Activated naive CD8-positive, alpha-beta T cell treated with anti-CD3 and anti-CD28 coated beads, Interleukin-2, amount 50 U/mL, for 24 hours (primary cell): ENCODE data around the gene OXNAD1.
A peak's percentile ranks its signal among the peaks of the same experiment; 100 is the strongest.
"Not testable (repeated sequence)": the region's sequence is repeated elsewhere in the genome, so short reads cannot be mapped to it uniquely, and the experiment has no call there.

Source experiments
- ATAC-seq: fragments of 150-1000 bp; cut with Tn5 transposase; one replicate; pipeline ENCODE4 v1.10.0; 2021
- DNase-seq: peaks from one replicate; pipeline ENCODE4 v3.0.0; 2021
- H3K27ac Mint-ChIP-seq: one replicate; pipeline ENCODE4 v1.8.0; 2021; ENCODE audit warnings: mild to moderate bottlenecking, mixed read lengths
- H3K27me3 Mint-ChIP-seq: one replicate; pipeline ENCODE4 v1.8.0; 2021; ENCODE audit warnings: mixed read lengths
- H3K36me3 Mint-ChIP-seq: one replicate; pipeline ENCODE4 v1.8.0; 2021; ENCODE audit warnings: low read depth, mixed read lengths
- H3K4me1 Mint-ChIP-seq: one replicate; pipeline ENCODE4 v1.8.0; 2021; ENCODE audit warnings: mixed read lengths
- H3K4me3 Mint-ChIP-seq: one replicate; pipeline ENCODE4 v1.8.0; 2021; ENCODE audit warnings: mild to moderate bottlenecking, moderate library complexity, mixed read lengths
- H3K9me3 Mint-ChIP-seq: one replicate; pipeline ENCODE4 v1.8.0; 2021; ENCODE audit warnings: mixed read lengths

The OXNAD1 gene

GRCh38 chr3:16299746-16300145 lies 34.7 kb downstream of the OXNAD1 start:
- peaks cover 97% of the 10 kb centered on the region for H3K4me1 Mint-ChIP-seq
- ATAC-seq (no peak), DNase-seq (no peak)
- peaks cover 65% of the 10 kb centered on the region for H3K36me3 Mint-ChIP-seq
- no peaks in the 10 kb centered on the region for H3K9me3 Mint-ChIP-seq
- H3K27me3 Mint-ChIP-seq, result no peaks in the 10 kb centered on the region
- H3K4me3 Mint-ChIP-seq, result peak overlapping the region; percentile 80
- H3K27ac Mint-ChIP-seq, result peak overlapping the region; percentile 94

- peaks cover 66% of the 10 kb centered on the region for H3K36me3 Mint-ChIP-seq
- H3K27me3 Mint-ChIP-seq, result no peaks in the 10 kb centered on the region
- DNase-seq, result no peak
- peak; percentile 21 for ATAC-seq
- no peaks in the 10 kb centered on the region for H3K9me3 Mint-ChIP-seq
- peak overlapping the region; percentile 94 for H3K27ac Mint-ChIP-seq
- H3K4me1 Mint-ChIP-seq, result peaks cover 98% of the 10 kb centered on the region
- H3K4me3 Mint-ChIP-seq, result peak overlapping the region; percentile 80
Measured at GRCh38 chr3:16300307-16300706, 35.3 kb downstream of the OXNAD1 start.

DNA sequence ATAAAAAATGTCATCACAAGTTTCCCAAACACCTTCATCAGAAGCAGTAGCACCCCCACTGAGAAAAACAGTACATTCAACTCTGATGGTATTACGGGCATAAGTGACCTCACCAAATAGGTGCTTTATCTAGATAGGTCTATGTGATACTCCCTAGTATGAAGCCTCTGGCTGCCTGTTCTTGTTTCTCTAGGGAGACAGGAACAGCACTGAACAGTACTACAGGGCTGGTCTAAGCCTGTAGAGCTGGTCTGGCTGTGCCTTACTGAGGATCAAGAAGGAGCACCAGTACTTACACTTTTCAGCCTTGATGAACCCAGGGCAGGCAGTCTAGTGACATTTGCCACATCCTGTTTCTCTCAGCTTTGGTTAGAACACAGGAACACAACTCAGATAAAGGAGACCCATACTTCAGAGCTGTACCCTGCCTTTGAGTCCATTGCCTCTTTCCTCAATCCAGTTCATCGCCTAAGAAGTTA lies 35.9 kb downstream of the OXNAD1 start:
- Mint-ChIP-seq H3K36me3 (peaks cover 66% of the 10 kb centered on the region), H3K27me3 (no peaks in the 10 kb centered on the region), H3K9me3 (no peaks in the 10 kb centered on the region), H3K27ac (peak overlapping the region; percentile 94), H3K4me3 (peak overlapping the region; percentile 80), H3K4me1 (peaks cover 98% of the 10 kb centered on the region)
- ATAC-seq, result peak; percentile 66
- DNase-seq, result no peak

DNA sequence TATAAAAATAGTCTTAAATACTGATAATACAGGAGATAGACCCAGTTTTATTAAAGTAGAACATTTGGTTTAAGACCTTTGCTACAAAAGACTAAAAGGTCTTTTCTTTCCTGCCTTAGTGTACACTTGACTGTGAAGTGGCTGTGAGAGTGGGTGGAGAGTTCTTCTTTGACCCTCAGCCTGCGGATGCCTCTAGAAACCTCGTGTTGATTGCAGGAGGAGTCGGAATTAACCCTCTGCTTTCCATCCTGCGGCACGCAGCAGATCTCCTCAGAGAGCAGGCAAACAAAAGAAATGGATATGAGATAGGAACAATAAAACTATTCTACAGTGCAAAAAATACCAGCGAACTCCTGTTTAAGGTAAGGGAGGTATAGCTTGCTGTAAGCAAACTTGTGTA lies 36.5 kb downstream of the OXNAD1 start:
- Mint-ChIP-seq H3K36me3 (peaks cover 64% of the 10 kb centered on the region), H3K27ac (peak overlapping the region; percentile 94), H3K27me3 (no peaks in the 10 kb centered on the region), H3K4me3 (peak overlapping the region; percentile 80), H3K4me1 (peaks cover 98% of the 10 kb centered on the region), H3K9me3 (no peaks in the 10 kb centered on the region)
- ATAC-seq (peak; percentile 35), DNase-seq (peak; percentile 44)

GRCh38 chr3:16302082-16302631 lies 37.1 kb downstream of the OXNAD1 start:
- DNase-seq, result no peak
- Mint-ChIP-seq H3K4me1 (peaks cover 98% of the 10 kb centered on the region), H3K27me3 (no peaks in the 10 kb centered on the region), H3K9me3 (peaks cover under 1% of the 10 kb centered on the region), H3K27ac (peak overlapping the region; percentile 94), H3K36me3 (peaks cover 63% of the 10 kb centered on the region), H3K4me3 (peak overlapping the region; percentile 80)
- no peak for ATAC-seq

DNA sequence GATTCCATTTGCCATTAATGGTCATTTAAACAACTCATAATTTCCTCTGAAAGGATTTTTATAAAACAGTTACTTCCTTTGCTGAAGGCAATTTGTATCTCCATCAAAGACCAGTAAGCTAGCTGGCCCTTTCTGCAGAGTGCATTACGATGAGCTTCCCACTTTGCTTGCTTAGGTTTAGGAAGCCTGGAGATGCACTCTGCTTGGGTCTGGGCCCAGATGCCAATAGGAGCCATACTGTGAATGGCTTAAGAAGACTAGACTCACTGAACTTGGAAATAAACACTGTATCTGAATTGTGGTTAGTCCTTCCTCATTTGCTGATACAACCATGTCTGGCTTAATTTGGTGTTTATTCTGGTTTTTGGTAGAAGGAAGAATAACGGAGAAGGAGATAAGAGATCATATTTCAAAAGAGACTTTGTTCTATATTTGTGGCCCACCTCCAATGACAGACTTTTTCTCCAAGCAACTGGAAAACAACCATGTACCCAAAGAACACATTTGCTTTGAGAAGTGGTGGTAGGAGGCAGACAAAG lies 38.1 kb downstream of the OXNAD1 start:
- Mint-ChIP-seq H3K36me3 (peaks cover 65% of the 10 kb centered on the region), H3K27me3 (no peaks in the 10 kb centered on the region)

GRCh38 chr3:16304061-16305010 lies 39.3 kb downstream of the OXNAD1 start:
- peaks cover 4% of the 10 kb centered on the region for H3K9me3 Mint-ChIP-seq
- peaks cover 96% of the 10 kb centered on the region for H3K4me1 Mint-ChIP-seq
- H3K27ac Mint-ChIP-seq, result peak overlapping the region; percentile 86
- ATAC-seq, result peak; percentile 41
- peak overlapping the region; percentile 33 for H3K4me3 Mint-ChIP-seq
- DNase-seq, result no peak
- H3K36me3 Mint-ChIP-seq, result peaks cover 62% of the 10 kb centered on the region
- H3K27me3 Mint-ChIP-seq, result no peaks in the 10 kb centered on the region

More for the DNA sequence above, 38.1 kb downstream of the OXNAD1 start:
- ATAC-seq (no peak), DNase-seq (no peak)
- Mint-ChIP-seq H3K4me1 (peaks cover 98% of the 10 kb centered on the region), H3K27ac (peak overlapping the region; percentile 65), H3K9me3 (peaks cover 4% of the 10 kb centered on the region), H3K4me3 (peak overlapping the region; percentile 80)

DNA sequence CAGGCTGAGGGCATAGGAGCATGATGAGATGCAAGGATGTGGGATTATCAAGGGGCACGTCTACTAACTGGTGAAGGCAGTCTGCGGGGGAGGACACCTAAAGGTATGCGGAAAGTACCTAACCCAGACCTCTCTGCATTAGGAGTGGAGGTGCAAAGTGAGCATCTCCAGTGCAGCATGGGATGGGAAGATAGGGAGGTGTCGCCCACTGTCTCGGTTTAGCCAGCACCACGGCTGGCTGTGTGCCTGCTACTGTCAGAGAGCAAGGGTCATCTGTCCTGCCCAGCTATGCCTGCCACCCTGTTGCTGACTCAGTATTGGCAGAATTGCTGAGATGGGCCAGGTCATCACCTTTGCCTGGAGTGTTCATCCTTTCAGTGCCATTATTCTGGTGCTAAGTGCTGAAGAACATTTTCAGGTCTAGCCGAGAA lies 40.1 kb downstream of the OXNAD1 start:
- peaks cover 65% of the 10 kb centered on the region for H3K36me3 Mint-ChIP-seq
- peaks cover 4% of the 10 kb centered on the region for H3K9me3 Mint-ChIP-seq
- ATAC-seq (peak; percentile 59), DNase-seq (peak; percentile 54)
- H3K4me3 Mint-ChIP-seq, result peak overlapping the region; percentile 33
- peak overlapping the region; percentile 86 for H3K27ac Mint-ChIP-seq
- H3K27me3 Mint-ChIP-seq, result no peaks in the 10 kb centered on the region
- peaks cover 95% of the 10 kb centered on the region for H3K4me1 Mint-ChIP-seq

GRCh38 chr3:16307832-16308531 lies 43.0 kb downstream of the OXNAD1 start:
- Mint-ChIP-seq H3K27me3 (no peaks in the 10 kb centered on the region), H3K9me3 (peaks cover 4% of the 10 kb centered on the region), H3K4me3 (peak overlapping the region; percentile 48), H3K4me1 (peaks cover 94% of the 10 kb centered on the region), H3K36me3 (peaks cover 65% of the 10 kb centered on the region), H3K27ac (peak overlapping the region; percentile 86)
- ATAC-seq (no peak), DNase-seq (no peak)

DNA sequence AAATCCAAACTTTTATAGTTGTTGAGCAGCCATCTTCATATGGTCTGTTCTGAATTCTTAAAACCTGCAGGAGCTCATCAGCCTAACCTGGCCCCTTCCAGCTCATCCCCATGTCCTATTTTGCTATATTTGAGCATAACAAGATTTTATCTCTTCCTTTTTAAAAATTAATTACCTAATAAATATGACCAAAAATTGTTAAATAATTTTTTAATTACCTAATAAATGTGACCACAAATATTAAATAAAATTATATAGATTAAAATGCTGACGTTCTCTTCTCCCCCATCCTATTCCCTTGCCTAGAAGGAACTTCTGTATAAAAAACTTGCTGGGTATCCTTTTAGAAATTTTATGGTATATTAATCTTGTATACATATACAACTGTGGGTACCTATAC lies 43.7 kb downstream of the OXNAD1 start:
- ATAC-seq (no peak), DNase-seq (no peak)
- Mint-ChIP-seq H3K9me3 (peaks cover 4% of the 10 kb centered on the region), H3K4me3 (no peak overlapping the region), H3K27ac (peak overlapping the region; percentile 86), H3K36me3 (peaks cover 65% of the 10 kb centered on the region), H3K27me3 (no peaks in the 10 kb centered on the region), H3K4me1 (peaks cover 94% of the 10 kb centered on the region)

- peak; percentile 84 for ATAC-seq
Measured at GRCh38 chr3:16309558-16309957, 44.5 kb downstream of the OXNAD1 start.

DNA sequence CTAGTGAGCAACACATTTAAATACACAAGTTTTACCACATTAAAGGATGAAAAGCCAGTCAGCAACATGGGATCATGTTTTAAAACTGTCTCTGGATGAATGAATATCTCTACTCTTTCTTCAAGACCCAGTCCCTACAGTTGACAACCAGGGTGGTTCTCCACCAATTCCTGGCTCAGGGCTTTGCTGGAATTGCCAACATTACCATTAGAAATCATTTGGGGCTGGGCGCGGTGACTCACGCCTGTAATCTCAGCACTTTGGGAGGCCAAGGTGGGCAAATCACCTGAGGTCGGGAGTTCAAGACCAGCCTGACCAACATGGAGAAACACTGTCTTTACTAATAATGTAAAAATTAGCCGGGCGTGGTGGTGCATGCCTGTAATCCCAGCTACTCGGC lies 45.5 kb downstream of the OXNAD1 start:
- Mint-ChIP-seq H3K36me3 (peaks cover 72% of the 10 kb centered on the region), H3K4me3 (peak overlapping the region; percentile 55)

More at GRCh38 chr3:16309558-16309957, 44.5 kb downstream of the OXNAD1 start:
- peaks cover 70% of the 10 kb centered on the region for H3K36me3 Mint-ChIP-seq
- H3K4me1 Mint-ChIP-seq, result peaks cover 96% of the 10 kb centered on the region
- H3K4me3 Mint-ChIP-seq, result peak overlapping the region; percentile 55
- no peak for DNase-seq
- H3K27me3 Mint-ChIP-seq, result no peaks in the 10 kb centered on the region
- H3K27ac Mint-ChIP-seq, result peak overlapping the region; percentile 93
- peaks cover 4% of the 10 kb centered on the region for H3K9me3 Mint-ChIP-seq

GRCh38 chr3:16311960-16312451 lies 47.0 kb downstream of the OXNAD1 start:
- Mint-ChIP-seq H3K4me3 (peak overlapping the region; percentile 13), H3K36me3 (peaks cover 74% of the 10 kb centered on the region), H3K27ac (peak overlapping the region; percentile 85), H3K4me1 (peaks cover 96% of the 10 kb centered on the region), H3K9me3 (peaks cover 4% of the 10 kb centered on the region), H3K27me3 (no peaks in the 10 kb centered on the region)
- no peak for DNase-seq
- peak; percentile 48 for ATAC-seq

More for the DNA sequence above, 45.5 kb downstream of the OXNAD1 start:
- Mint-ChIP-seq H3K4me1 (peaks cover 96% of the 10 kb centered on the region), H3K27ac (peak overlapping the region; percentile 93)
- not testable (repeated sequence) for ATAC-seq, DNase-seq, H3K27me3 Mint-ChIP-seq, H3K9me3 Mint-ChIP-seq
